Eye (tissue), 1 donor: ENCODE results near the gene PKP3.
"Not testable (repeated sequence)": the region's sequence is repeated elsewhere in the genome, so short reads cannot be mapped to it uniquely, and the experiment has no call there.

Experiments used
- DNase-seq: peaks from one replicate; pipeline ENCODE4 v3.0.0-alpha.2; 2015

PKP3 gene

GRCh38 chr11:379205-380094 lies 14.6 kb upstream of the PKP3 start:
- DNase-seq: no peak

GRCh38 chr11:380095-380480 lies 13.9 kb upstream of the PKP3 start:
- no peak for DNase-seq

GRCh38 chr11:380491-380890 lies 13.5 kb upstream of the PKP3 start:
- no peak for DNase-seq

- DNase-seq: no peak
These were observed 13.0 kb upstream of the PKP3 start for GRCh38 chr11:380996-381395.

DNA sequence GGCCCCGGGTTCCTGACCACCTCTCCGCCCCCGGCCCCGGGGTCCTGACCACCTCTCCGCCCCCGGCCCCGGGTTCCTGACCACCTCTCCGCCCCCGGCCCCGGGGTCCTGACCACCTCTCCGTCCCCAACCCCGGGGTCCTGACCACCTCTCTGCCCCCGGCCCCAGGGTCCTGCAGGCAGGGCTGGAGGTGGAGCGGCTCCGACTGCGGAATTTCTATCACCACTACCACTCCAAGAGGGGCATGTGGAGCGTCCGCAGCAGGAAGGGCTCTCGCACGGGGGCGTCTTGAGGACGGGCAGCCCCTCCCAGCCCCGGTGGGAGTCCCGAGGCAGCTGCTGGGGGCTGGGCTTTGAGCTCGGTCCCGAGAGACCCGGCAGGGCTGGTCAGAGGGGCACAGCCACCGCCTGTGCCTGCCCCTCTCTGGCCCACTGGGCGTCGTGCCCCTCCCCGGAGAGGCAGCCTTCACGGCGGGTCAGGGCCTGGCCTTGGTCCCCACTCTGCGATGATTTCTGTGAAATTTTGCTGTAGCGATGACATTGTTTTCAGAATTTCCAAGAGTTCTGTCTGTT lies 12.4 kb upstream of the PKP3 start:
- no peak for DNase-seq

GRCh38 chr11:382081-382629 lies 11.9 kb upstream of the PKP3 start:
- DNase-seq: no peak

GRCh38 chr11:383431-383830 lies 10.6 kb upstream of the PKP3 start:
- DNase-seq: no peak

GRCh38 chr11:384511-384910 lies 9.5 kb upstream of the PKP3 start:
- no peak for DNase-seq

GRCh38 chr11:385594-386351 lies 8.2 kb upstream of the PKP3 start:
- DNase-seq: no peak

DNA sequence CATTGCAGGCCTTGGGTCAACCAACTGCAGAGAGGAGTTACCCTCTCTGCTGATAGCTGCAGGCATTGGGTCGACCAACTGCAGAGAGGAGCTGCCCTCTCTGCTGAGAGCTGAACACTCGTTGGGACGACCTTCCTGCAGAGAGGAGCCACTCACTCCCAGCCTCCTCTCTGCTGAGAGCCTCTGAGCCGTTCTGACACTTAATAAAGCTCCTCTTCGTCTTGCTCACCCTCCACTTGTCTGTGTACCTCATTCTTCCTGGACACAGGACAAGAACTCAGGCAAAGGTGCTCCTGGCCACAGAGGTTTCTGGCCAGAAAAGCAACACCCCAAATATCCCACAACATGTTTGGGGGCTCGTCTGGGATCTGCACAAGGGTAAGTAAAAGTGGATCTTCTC lies 7.5 kb upstream of the PKP3 start:
- DNase-seq: no peak

DNA sequence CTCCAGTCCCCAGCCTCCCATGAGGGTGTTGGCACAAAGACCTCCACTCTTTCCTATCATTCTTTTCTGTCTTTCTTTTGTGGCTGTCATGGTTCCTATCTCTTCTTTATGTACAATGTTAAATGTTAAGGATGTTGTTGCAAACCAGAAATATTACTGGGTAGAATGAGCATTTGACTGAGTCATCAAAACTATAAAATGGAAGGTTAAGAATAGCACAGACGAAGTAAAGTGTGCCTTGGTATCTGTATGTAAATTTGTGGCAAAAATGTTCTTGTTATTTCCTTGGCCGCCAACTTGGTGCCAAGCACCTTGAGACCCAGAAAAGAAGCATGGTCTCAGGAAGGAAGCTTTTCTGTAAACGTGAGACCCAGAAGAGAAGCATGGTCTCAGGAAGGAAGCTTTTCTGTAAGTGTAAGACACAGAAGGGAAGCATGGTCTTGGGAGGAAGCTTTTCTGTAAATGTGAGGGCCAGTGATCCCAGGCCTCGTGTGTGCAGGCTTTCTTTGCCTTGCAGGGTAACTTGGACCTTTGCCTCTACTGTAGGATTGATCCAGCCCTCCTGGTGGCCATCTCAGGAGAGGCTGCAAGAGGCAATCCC lies 6.7 kb upstream of the PKP3 start:
- DNase-seq: no peak

- not testable (repeated sequence) for DNase-seq
These were observed 4.6 kb upstream of the PKP3 start for GRCh38 chr11:389369-389768.

- DNase-seq: no peak
These were observed 3.8 kb upstream of the PKP3 start for GRCh38 chr11:390175-390574.

- no peak for DNase-seq
These were observed 2.6 kb upstream of the PKP3 start for GRCh38 chr11:391117-392017.

DNA sequence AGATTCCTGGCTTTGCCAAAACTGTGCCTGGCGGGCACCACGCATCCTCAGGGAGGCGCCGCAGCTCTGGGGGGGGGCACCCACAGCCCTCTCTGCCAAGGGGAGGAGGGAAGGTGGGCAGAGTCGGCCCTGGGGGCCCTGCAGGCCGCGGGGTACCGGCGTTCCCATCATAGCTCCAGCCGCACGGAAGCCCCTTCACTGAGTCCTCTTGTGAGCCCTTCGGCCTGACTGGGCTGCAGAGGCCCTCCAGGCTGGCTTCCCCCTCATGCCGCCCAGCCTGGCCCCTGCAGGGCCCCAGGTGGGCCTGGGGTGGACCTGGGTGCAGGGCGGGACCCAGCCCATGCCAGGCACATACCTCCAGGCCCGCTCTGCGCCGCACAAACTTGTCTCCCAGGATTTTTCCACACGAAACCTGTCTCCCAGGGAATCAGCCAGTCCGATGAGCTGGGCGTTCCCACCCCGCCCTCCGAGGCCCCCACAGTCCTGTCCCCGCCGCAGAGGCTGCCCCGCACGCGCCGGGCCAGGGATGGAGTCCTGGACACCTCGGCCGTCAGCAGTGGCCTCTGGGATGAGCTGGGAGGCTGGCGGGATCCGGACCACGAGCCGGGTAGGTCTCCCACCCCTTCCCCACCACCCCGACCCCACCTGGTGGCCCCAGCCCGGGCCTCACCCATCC lies 1.8 kb upstream of the PKP3 start:
- no peak for DNase-seq

GRCh38 chr11:393219-394033 lies 583 bp upstream of the PKP3 start:
- no peak for DNase-seq

DNA sequence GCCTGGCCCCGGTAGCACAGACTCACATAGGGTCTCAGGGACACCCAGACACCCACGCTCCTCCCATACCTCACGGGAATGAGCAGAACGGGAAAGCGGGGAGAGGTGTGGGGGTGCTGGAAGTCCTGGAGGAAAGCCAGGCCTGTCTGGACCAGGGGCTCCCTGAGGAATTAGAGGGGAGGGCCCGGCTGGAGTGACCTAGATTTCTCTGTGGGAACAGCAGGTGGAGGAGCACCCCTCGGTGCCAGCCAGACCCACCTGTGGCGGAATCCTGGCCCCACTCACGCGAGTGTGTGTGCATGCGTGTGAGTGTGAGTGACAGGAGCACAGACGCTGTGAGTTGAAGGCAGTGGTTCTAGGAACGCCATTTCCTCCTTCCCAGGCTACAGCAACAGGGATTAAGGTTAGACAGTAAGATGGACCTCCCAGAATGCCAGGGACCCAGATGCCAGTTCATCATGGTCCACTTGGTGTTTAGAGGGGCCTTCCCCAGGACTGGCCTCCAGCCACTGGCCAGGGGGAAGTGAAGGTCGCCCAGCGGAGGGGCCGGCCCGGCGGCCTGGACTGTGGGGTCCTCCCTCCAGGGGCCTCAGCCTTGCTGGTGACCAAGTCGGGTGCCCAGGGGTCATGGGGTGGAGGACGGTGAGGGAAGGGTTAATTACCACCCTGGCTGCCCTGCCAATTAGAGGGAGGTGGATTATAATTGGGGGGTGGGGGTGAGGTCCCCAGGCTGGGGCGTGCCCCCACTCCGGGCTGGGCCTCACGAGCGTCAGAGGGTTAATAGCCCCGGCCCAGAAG lies 1.0 kb downstream of the PKP3 start:
- no peak for DNase-seq

DNA sequence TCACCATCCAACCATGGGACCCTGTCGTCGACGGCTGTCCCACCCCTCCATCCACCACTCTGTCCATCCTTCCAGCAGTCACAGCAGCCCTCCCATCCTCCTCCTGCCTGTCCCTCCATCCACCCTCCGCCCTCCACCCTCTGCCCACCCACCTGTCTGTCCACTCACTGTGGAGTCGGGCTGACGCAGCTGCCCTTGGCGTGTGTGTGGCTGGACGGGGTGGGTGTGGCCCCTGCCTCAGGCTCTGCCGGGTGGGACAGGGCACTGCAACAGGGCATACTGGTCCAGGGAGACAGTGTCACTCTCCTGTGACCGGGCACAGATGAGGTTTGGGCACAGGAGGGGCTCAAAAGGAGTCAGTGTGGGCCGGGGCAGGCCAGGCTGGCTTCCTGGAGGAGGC lies 1.9 kb downstream of the PKP3 start:
- no peak for DNase-seq

GRCh38 chr11:396511-396947 lies 2.5 kb downstream of the PKP3 start:
- DNase-seq: peak; percentile 62
